ENCODE results near the gene TNPO3.

TNPO3 gene

GRCh38 chr7:128906766-128907559, 147.9 kb downstream of the TNPO3 start:
- no peak for DNase-seq (ENCODE audit: low spot score)

- no peak for DNase-seq (ENCODE audit: low spot score)
Measured at GRCh38 chr7:128906001-128906765, 148.7 kb downstream of the TNPO3 start.

- peak; percentile 78 for DNase-seq (ENCODE audit: low spot score)
Measured at GRCh38 chr7:128904381-128905197, 150.3 kb downstream of the TNPO3 start.

Measured in AG08396 (cell line).